Measurements from ENCODE around the gene EPPIN.

Gene EPPIN

GRCh38 chr20:45500022-45500421, 47.2 kb downstream of the EPPIN start:
- TF ChIP-seq EZH2phosphoT487 (IDR thresholded peaks at IDR 0.05; ENCODE audit: borderline replicate concordance) (no peak), CTCF (conservative IDR thresholded peaks at IDR 0.05; ENCODE audit: low read length) (no peak)
- Histone ChIP-seq H3K4me3 (ENCODE audit: low read length, poor library complexity, severe bottlenecking) (no peak overlapping the region), H3K9me3 (ENCODE audit: insufficient read depth, low read depth, low read length) (no peaks in the 10 kb centered on the region), H3K27me3 (ENCODE audit: insufficient read depth, low read length, poor library complexity, severe bottlenecking) (no peaks in the 10 kb centered on the region), H3K4me1 (ENCODE audit: insufficient read depth, low read length, poor library complexity, severe bottlenecking) (no peaks in the 10 kb centered on the region), H3K9me2 (replicated peaks; ENCODE audit: low read depth, low read length) (no peaks in the 10 kb centered on the region), H3F3A (ENCODE audit: low read depth) (no peaks in the 10 kb centered on the region), H3K36me3 (ENCODE audit: insufficient read depth, low read length) (no peaks in the 10 kb centered on the region), H3K9ac (ENCODE audit: low read depth, low read length, poor library complexity, severe bottlenecking) (no peak overlapping the region), H3K4me2 (ENCODE audit: low read depth, low read length, poor library complexity, severe bottlenecking) (no peak overlapping the region), H4K20me1 (ENCODE audit: insufficient read depth, low read length, poor library complexity, severe bottlenecking) (no peaks in the 10 kb centered on the region), H2AFZ (ENCODE audit: low read length) (no peak overlapping the region), H3K79me2 (ENCODE audit: insufficient read depth, low read length) (no peaks in the 10 kb centered on the region)

GRCh38 chr20:45497971-45498494, 49.2 kb downstream of the EPPIN start:
- Histone ChIP-seq H3K79me2 (ENCODE audit: insufficient read depth, low read length) (no peaks in the 10 kb centered on the region), H3K9ac (ENCODE audit: low read depth, low read length, poor library complexity, severe bottlenecking) (no peak overlapping the region), H4K20me1 (ENCODE audit: insufficient read depth, low read length, poor library complexity, severe bottlenecking) (no peaks in the 10 kb centered on the region), H3K27me3 (ENCODE audit: insufficient read depth, low read length, poor library complexity, severe bottlenecking) (no peaks in the 10 kb centered on the region), H3K4me2 (ENCODE audit: low read depth, low read length, poor library complexity, severe bottlenecking) (no peak overlapping the region), H2AFZ (ENCODE audit: low read length) (no peak overlapping the region), H3K9me3 (ENCODE audit: insufficient read depth, low read depth, low read length) (no peaks in the 10 kb centered on the region), H3F3A (ENCODE audit: low read depth) (no peaks in the 10 kb centered on the region), H3K9me2 (replicated peaks; ENCODE audit: low read depth, low read length) (no peaks in the 10 kb centered on the region), H3K4me1 (ENCODE audit: insufficient read depth, low read length, poor library complexity, severe bottlenecking) (no peaks in the 10 kb centered on the region), H3K36me3 (ENCODE audit: insufficient read depth, low read length) (no peaks in the 10 kb centered on the region), H3K4me3 (ENCODE audit: low read length, poor library complexity, severe bottlenecking) (no peak overlapping the region)
- no peak for TF ChIP-seq CTCF (conservative IDR thresholded peaks at IDR 0.05; ENCODE audit: low read length)
- no peak for TF ChIP-seq EZH2phosphoT487 (IDR thresholded peaks at IDR 0.05; ENCODE audit: borderline replicate concordance)

- H3K9me2 ChIP-seq (replicated peaks; ENCODE audit: low read depth, low read length), result no peaks in the 10 kb centered on the region
- no peak overlapping the region for H3K4me2 ChIP-seq (ENCODE audit: low read depth, low read length, poor library complexity, severe bottlenecking)
- no peaks in the 10 kb centered on the region for H3K79me2 ChIP-seq (ENCODE audit: insufficient read depth, low read length)
- TF ChIP-seq CTCF (conservative IDR thresholded peaks at IDR 0.05; ENCODE audit: low read length) (no peak), EZH2phosphoT487 (IDR thresholded peaks at IDR 0.05; ENCODE audit: borderline replicate concordance) (no peak)
- H4K20me1 ChIP-seq (ENCODE audit: insufficient read depth, low read length, poor library complexity, severe bottlenecking), result no peaks in the 10 kb centered on the region
- H3K27me3 ChIP-seq (ENCODE audit: insufficient read depth, low read length, poor library complexity, severe bottlenecking), result no peaks in the 10 kb centered on the region
- H3K9me3 ChIP-seq (ENCODE audit: insufficient read depth, low read depth, low read length), result no peaks in the 10 kb centered on the region
- H3F3A ChIP-seq (ENCODE audit: low read depth), result no peaks in the 10 kb centered on the region
- H3K4me1 ChIP-seq (ENCODE audit: insufficient read depth, low read length, poor library complexity, severe bottlenecking), result no peaks in the 10 kb centered on the region
- no peak overlapping the region for H3K9ac ChIP-seq (ENCODE audit: low read depth, low read length, poor library complexity, severe bottlenecking)
- no peak overlapping the region for H3K4me3 ChIP-seq (ENCODE audit: low read length, poor library complexity, severe bottlenecking)
- no peak overlapping the region for H2AFZ ChIP-seq (ENCODE audit: low read length)
- no peaks in the 10 kb centered on the region for H3K36me3 ChIP-seq (ENCODE audit: insufficient read depth, low read length)
These were observed 51.0 kb downstream of the EPPIN start for GRCh38 chr20:45496166-45496565.

All from Loucy (cell line).